Hematopoietic multipotent progenitor cell treated with erythropoietin and hydrocortisone succinate and interleukin-3 and kit ligand, for 15 days (in vitro differentiated cells): ENCODE measurements around the gene BTBD18.
"Not testable (repeated sequence)": the region's sequence is repeated elsewhere in the genome, so short reads cannot be mapped to it uniquely, and the experiment has no call there.

Experiments
- DNase-seq: peaks from one replicate; pipeline ENCODE4 v3.0.0-alpha.2; 2015; ENCODE audit warnings: low spot score

Gene BTBD18

DNA sequence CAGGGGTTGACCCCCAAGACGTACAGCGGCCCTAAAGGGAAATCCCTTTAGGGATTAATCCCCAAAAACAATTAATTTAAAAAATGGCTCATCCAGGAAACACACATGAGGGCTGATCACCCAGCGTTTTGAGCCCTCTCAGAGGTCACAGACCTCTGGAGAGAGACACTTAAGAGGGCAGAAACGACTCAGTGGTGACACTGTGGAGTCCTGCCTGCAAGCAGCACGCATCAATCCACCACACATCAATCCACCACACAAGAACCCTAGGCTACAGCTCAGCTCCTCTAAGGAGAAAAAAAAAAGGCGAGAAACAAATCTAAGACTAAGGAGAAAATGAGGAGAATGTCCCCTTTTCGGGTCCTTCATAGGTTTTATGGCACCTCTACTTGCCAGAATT, 22.8 kb downstream of the BTBD18 start:
- DNase-seq = no peak

DNA sequence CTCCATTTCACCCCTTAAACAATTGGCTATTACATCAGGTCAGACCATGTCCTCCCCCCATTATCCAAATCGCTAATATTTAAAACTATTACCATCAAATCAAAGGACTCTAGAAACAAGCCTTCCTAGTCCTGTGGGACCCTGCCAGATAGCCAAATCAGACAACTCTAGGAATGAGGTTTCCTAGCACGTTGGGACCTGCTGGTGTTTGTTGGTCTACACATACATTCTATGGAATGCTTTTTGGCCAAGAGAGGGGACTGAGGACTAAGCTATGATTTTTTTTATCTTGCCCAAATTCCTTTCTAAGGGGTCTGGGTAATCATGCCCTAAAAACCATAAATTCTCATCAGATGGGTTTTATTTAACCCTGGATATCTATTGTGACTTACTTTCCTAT, 24.4 kb downstream of the BTBD18 start:
- no peak for DNase-seq

DNA sequence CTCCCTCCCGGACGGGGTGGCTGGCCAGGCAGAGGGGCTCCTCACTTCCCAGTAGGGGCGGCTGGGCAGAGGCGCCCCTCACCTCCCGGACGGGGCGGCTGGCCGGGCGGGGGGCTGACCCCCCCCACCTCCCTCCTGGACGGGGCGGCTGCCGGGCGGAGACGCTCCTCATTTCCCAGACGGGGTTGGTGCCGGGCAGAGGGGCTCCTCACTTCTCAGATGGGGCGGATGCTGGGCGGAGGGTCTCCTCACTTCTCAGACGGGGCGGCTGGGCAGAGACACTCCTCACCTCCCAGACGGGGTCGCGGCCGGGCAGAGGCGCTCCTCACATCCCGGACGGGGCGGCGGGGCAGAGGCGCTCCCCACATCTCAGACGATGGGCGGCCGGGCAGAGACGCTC, 34.9 kb downstream of the BTBD18 start:
- DNase-seq = not testable (repeated sequence)

GRCh38 chr11:57713835-57714234, 37.8 kb downstream of the BTBD18 start:
- no peak for DNase-seq

- DNase-seq = peak; percentile 98
Measured at GRCh38 chr11:57712256-57713150, 39.1 kb downstream of the BTBD18 start, which contains the start of gene TMX2. Gene TMX2, plus strand, starts transcription at chr11:57712593. Its CDS starts 26 bp downstream, at chr11:57712619.

DNA sequence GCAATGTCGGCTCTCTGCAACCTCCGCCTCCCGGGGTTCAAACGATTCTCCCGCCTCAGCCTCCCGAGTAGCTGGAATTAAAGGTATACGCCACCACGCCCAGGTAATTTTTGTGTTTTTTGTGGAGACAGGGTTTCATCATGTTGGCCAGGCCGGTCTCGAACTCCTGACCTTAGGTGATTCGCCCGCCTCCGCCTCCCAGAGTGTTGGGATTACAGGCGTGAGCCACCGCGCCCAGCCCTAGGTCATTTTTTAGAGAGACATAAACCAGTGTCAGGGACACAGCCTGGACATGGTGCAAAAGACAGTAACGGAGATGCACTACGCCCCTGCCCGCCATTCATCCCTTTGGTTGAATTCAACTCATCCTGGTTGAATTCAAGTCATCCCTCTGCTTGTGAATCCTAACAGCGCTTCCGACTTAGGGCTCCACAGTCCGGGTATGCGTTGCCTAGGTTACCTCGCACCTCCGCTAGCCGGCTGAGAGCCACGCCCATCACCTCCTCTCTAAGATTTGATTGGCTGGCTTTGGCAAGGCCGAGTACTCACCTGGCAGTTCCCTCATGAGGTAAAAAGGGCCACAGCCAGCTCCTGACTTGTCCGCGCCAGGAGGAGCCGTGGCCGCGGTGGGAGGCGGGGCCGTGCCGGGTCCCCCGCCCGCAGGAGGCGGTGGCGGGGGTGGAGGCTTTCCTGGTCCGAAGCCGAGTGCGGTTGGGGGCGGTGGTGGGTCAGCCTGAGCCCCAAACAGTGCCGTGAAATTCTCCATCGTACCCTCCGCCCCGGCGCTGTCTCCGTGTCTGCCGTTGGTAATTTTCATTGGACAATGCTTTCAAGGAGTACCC, 40.0 kb downstream of the BTBD18 start, which contains the start of gene MED19:
MED19 (minus strand) TSS at position 802 of the 842 bp plus-strand sequence; CDS start at position 766, 36 bp downstream.
- peak; percentile 85 for DNase-seq

- DNase-seq = no peak
Measured at GRCh38 chr11:57709802-57710367, 41.7 kb downstream of the BTBD18 start.

DNA sequence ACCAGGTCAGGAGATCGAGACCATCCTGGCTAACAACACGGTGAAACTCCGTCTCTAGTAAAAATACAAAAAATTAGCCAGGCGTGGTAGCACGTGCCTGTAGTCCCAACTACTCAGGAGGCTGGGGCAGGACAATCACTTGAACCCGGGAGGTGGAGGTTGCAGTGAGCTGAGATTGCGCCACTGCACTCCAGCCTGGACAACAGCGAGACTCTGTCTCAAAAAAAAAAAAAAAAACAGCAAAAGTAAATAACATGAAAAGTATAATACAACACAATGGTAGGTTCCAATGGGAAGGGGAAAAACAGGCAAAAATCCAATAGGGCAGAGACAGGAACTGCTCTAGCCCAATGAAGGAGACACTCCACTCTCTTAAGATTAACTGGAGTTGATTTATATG, 46.2 kb downstream of the BTBD18 start:
- not testable (repeated sequence) for DNase-seq

DNA sequence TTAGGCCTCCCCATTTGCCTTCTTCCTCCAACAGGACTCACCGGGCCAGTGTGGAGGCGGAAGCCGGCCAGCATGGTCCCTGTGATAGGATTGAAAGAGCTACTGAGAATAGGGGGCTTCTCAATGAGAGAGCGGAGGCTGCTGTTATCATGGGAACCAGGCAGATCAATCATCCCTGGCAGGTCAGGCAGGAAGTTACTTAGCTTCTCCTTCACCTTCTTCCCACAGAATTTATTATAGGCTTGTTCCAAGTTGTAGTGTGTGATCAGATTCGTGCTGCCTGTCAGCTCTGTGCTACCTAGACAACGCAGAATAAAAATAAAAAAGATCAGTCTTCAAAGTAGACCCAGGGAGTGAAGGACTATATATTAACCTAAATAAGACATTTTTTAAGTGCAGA, 46.7 kb downstream of the BTBD18 start:
- no peak for DNase-seq

DNA sequence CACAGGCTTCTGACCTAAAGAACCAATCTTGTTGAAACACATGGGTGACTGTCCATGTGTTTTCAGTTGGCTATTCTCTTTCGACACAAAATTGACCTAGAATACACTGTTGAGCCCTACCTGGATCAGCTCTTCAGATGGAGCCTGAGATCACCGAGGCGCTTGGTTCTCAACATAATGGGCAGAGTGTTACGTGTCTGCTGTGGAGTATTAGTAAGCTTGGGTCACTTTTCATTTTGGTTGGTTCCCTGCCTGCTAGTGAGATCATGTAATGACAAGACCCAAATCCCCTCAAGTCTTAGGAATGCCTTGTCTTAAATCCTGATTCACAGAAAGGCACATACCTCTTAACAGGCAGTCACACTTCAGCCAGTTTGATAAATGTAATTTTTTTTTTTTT, 48.3 kb downstream of the BTBD18 start:
- no peak for DNase-seq

DNA sequence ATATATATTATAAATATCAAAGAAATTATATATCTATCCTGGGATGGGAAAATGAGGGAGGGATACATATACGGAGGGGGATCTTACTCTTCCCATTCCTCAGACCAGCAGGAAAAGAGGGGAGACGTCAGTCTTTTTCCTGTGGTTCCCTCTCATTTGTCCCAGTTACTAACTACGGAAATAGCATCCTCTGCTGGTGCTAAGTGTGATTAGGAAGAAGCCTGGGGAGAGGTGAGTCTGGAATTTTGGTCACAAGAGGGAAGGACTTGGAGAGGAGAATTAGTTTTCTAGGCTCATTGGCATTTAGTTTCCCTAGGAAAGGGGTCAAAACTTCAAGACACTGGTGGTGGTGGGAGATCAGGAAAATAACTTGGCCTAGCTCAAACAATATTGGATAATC, 51.2 kb downstream of the BTBD18 start:
- DNase-seq = no peak

DNA sequence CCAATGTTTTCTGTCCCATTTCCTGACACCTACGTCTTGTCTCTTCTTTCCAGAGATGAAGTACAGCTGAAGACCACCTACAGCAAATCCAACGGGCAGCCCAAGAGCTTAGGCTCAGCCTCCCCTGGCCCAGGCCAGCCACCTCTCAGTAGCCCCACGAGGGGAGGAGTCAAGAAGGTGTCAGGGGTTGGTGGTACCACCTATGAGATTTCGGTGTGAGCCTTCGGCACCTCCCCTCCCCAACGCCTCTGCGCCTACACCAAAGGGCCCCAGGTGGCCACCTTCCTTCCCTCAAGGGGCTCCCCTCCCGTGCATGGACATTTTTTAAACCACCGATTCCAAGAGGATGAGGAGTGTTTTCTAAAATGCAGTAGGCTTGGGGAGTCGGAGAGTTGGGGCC, 51.8 kb downstream of the BTBD18 start:
- no peak for DNase-seq

- no peak for DNase-seq
Measured at GRCh38 chr11:57698843-57699365, 52.7 kb downstream of the BTBD18 start.
